HFFc6 (cell line): ENCODE measurements around the gene AIFM3. TPM values are rescaled to one million over a fixed set of nuclear protein-coding genes. Genes with fewer than 3 reads are reported as not detected.

ENCODE experiments used
- DNase-seq: peaks from one replicate; pipeline ENCODE4 v3.0.0-alpha.2; 2018
- H3K27ac Mint-ChIP-seq: 2 replicates; pipeline ENCODE4 v1.8.0; 2020; ENCODE audit warnings: mild to moderate bottlenecking, mixed read lengths
- H3K27me3 Mint-ChIP-seq: 2 replicates; pipeline ENCODE4 v1.8.0; 2021; ENCODE audit warnings: mild to moderate bottlenecking, moderate library complexity, mixed read lengths; ENCODE audit not compliant: insufficient read depth
- H3K36me3 Mint-ChIP-seq: 2 replicates; pipeline ENCODE4 v1.8.0; 2021; ENCODE audit warnings: low read depth, mixed read lengths
- H3K4me1 Mint-ChIP-seq: 2 replicates; pipeline ENCODE4 v1.8.0; 2020; ENCODE audit warnings: low read depth, mixed read lengths
- H3K4me3 Mint-ChIP-seq: 2 replicates; pipeline ENCODE4 v1.8.0; 2020; ENCODE audit warnings: mild to moderate bottlenecking, moderate library complexity, mixed read lengths
- H3K9me3 Mint-ChIP-seq: 2 replicates; pipeline ENCODE4 v1.8.0; 2020; ENCODE audit warnings: mild to moderate bottlenecking, mixed read lengths
- CTCF ChIP-seq: fragments of 200-600 bp; sonication (generic); IDR thresholded peaks from 2 replicates; pipeline ENCODE4 v1.5.0; 2021; ENCODE audit warnings: antibody characterized with exemption, mild to moderate bottlenecking
- total RNA-seq, 6 experiments: library from RNA; stranded (reverse); fragmentation: NEBNext Ultra II Directional; extraction: Animal tissue kit (Norgen Biotek cat#: 25700); gene quantifications; 2 replicates in 1 of 6; 3 replicates in 5 of 6; pipeline ENCODE4 v1.2.3, GENCODE V29; 2021

AIFM3 gene
- total RNA-seq, 6 experiments from 2014 or later = 0.15 to 0.51 (median 0.31) TPM; not detected in 3

GRCh38 chr22:21009638-21010425 is 42.8 kb downstream of the AIFM3 start:
- Mint-ChIP-seq H3K27me3 (no peaks in the 10 kb centered on the region; the same call in 1 of the 2 replicates), H3K27ac (no peak overlapping the region), H3K4me1 (peaks cover 18% of the 10 kb centered on the region), H3K36me3 (no peaks in the 10 kb centered on the region), H3K9me3 (no peaks in the 10 kb centered on the region), H3K4me3 (no peak overlapping the region)
- no peak for TF ChIP-seq CTCF
- DNase-seq = peak; percentile 44

DNA sequence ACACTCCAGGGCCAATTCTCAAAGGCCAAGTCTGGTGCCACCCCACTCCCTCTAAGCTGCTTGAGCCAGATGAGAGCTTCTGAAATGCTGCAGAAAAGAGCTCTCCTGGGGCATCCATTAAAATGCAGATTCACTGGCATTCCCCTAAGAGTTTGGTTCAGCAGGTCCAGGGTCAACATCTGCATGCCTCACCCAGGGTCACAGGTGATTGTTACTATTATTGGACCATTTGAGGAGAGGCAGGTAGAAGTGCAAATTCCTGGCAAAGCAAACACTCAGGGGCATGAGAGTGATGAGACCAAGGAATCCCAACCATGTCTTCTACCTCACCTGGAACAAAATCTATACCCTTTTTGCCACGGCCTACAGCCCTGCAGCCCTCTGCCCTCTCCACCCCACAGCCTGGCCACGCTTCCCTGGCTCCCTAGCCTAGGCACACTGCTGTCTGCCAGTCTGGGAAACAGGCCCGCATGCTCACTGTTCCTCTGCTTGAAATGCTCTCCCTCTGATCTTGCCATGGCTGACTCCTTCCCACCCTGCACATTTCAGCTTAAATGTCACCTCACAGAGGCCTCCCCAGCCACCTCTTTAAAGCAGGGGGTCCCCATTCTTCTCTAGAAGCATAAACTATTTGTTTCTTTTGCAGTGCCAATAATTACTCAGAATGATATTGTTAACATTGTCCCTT is 43.5 kb downstream of the AIFM3 start:
- peaks cover 25% of the 10 kb centered on the region for H3K4me1 Mint-ChIP-seq
- H3K36me3 Mint-ChIP-seq = no peaks in the 10 kb centered on the region
- H3K4me3 Mint-ChIP-seq = no peak overlapping the region
- no peak overlapping the region for H3K27ac Mint-ChIP-seq
- no peak for DNase-seq
- TF ChIP-seq CTCF = no peak
- H3K27me3 Mint-ChIP-seq = no peaks in the 10 kb centered on the region; the same call in 1 of the 2 replicates
- H3K9me3 Mint-ChIP-seq = no peaks in the 10 kb centered on the region

DNA sequence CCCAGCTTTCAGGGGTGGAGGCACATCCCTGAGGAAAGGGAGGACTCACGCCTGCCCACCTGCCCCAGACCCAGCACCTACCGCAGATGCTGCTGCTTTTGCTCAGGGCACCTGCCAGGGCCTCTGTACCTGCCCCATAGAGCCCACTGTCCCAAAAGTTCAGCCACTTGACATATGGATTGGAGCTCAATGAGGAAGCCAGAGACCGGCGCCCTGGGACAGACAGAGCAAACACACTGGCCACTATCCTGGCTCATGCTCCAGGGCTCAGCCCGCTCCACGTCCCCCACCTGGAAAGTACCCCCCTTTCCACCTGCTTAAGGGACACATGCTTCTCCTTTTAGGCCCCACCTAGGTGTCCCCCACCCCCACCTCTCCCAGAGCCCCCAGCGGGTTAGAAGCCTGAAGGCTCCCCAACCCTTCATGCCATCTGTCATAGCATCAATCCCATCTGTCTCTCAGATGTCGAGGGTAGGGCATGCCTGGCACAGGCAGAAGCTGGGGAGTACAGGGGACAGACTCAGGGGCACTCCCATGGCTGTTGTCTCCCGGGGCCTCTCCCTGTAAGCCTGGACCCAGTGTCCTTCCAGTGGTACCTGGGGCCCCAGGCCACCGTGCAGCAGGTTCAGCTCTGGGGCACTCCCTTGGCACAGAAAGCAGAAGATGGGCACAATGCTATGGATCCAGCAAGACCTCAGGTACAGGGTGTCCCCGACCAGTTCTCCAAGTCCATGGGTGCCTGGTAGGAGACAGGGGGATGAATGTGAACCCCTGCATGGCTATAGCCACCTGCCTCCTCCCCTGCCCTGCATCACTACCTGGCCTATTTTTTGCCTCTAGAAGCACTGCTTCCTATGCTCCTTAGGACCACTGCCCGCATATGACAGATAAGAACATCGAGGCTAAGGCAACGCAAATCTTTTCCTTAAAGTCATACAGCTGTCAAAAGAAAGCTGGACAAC is 45.7 kb downstream of the AIFM3 start:
- no peak for TF ChIP-seq CTCF
- no peaks in the 10 kb centered on the region for H3K9me3 Mint-ChIP-seq
- peaks cover 28% of the 10 kb centered on the region for H3K4me1 Mint-ChIP-seq
- DNase-seq = no peak
- no peaks in the 10 kb centered on the region; the same call in 1 of the 2 replicates for H3K27me3 Mint-ChIP-seq
- H3K4me3 Mint-ChIP-seq = peak overlapping the region; percentile 92; the same call in 1 of the 2 replicates
- H3K27ac Mint-ChIP-seq = no peak overlapping the region
- H3K36me3 Mint-ChIP-seq = no peaks in the 10 kb centered on the region

DNA sequence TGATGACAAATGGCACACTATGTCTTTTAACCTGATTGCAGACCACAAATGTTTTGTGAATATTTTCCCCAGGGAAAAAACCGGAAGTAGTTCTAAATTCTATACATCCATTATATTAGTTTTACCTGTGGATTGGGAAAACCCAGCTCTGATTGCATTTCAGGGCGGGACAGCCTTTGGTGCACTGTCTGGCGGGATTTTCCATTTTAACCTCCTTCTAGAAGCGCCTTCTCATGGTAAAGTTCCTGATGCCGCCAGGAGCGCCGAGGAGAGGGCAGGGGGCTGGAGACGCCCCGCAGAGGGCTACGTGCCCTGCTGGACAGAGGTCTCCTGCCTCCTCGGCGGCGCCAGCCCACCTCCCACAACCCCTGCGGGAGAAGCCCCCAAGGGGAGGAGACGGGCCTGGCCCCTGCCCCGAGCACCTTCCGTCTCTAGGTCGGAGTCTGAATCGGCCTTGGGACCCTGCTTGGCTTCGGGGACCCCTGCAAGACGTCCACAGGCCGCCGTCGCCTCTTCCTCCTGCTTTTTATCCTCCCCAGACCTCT is 46.7 kb downstream of the AIFM3 start:
- H3K4me1 Mint-ChIP-seq = peaks cover 28% of the 10 kb centered on the region
- DNase-seq = no peak
- peak overlapping the region; percentile 92 for H3K4me3 Mint-ChIP-seq
- H3K36me3 Mint-ChIP-seq = no peaks in the 10 kb centered on the region
- no peaks in the 10 kb centered on the region; the same call in 1 of the 2 replicates for H3K27me3 Mint-ChIP-seq
- no peak for TF ChIP-seq CTCF
- peak overlapping the region; percentile 95 for H3K27ac Mint-ChIP-seq
- no peaks in the 10 kb centered on the region for H3K9me3 Mint-ChIP-seq

- Mint-ChIP-seq H3K36me3 (no peaks in the 10 kb centered on the region), H3K27me3 (peaks cover 5% of the 10 kb centered on the region), H3K9me3 (no peaks in the 10 kb centered on the region), H3K4me3 (peak overlapping the region; percentile 92), H3K4me1 (peaks cover 28% of the 10 kb centered on the region), H3K27ac (peak overlapping the region; percentile 95)
- peak; percentile 91 for DNase-seq
- TF ChIP-seq CTCF = no peak
Observed at GRCh38 chr22:21014202-21014725, 47.2 kb downstream of the AIFM3 start.
